ENCODE data around the gene CPS1.

- TF ChIP-seq CTCF (IDR thresholded peaks at IDR 0.05), result no peak
- TF ChIP-seq POLR2A (IDR thresholded peaks at IDR 0.05), result no peak
These were observed 844 bp upstream of the CPS1 start for GRCh38 chr2:210555555-210555954.
